ENCODE data around the gene PTCH1.

Gene PTCH1

DNA sequence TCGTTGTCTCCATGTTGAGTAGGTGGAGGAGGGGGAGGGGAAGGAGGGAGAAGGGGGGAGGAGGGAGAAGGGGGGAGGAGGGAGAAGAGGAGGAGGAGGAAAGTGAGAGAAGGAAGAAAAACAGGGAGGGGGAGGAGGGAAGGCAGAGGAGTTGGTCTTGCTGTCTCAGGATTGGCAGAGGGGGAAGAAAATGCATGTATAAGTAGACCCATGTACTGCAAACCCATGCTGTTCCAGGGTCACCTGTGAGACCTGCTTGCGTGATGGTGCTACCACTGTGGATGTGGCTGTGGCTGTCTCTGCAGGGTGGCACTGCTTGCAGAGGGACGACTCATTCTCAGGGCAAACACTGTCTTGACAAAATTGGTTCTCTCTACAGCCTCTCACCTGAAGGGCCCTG, 76.3 kb downstream of the PTCH1 start:
- no peak for DNase-seq (ENCODE audit: low read depth in 2 of 2)

DNA sequence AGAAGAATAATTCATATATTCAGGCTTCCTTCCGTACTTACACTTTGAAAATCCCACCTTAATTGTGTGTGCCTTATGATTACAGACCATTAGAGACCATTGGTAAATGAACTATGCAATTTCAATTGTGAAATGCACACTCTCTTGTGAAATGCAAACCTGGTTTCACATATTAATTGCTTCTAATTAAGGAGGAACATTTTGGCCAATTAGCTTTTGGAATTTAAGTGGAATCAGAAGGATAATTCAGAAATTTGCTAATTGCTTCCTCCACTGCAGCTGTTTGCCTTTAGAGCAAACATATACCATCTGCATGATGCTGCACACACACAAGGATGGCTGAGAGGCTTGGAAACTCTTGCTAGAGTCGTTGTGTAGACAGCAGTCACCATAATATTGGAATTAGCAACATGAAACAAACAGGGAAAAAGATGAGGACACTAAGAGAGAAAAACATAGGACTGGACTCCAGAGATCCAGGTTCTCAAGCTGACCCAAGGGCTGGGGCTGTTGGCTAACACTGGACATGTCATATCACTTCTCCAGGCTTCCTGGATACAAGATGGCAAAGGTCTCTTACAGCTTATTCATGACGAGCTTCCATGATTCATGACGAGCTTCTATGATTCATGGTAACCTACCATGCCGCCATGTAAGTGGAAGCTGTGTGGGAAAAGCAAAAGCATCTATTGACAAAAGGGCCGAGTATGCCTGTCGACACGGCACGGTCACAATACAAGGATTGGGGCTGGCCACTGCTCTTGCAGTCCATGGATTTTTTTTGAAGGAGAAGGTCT, 78.0 kb downstream of the PTCH1 start:
- no peak for DNase-seq (ENCODE audit: low read depth in 2 of 2)

- DNase-seq (ENCODE audit: low read depth in 2 of 2), result no peak
Measured at GRCh38 chr9:95437559-95437958, 79.2 kb downstream of the PTCH1 start.

- no peak for DNase-seq (ENCODE audit: low read depth in 2 of 2)
Measured at GRCh38 chr9:95436416-95436815, 80.4 kb downstream of the PTCH1 start.

GRCh38 chr9:95435074-95435728, 81.6 kb downstream of the PTCH1 start:
- no peak for DNase-seq (ENCODE audit: low read depth in 2 of 2)

DNA sequence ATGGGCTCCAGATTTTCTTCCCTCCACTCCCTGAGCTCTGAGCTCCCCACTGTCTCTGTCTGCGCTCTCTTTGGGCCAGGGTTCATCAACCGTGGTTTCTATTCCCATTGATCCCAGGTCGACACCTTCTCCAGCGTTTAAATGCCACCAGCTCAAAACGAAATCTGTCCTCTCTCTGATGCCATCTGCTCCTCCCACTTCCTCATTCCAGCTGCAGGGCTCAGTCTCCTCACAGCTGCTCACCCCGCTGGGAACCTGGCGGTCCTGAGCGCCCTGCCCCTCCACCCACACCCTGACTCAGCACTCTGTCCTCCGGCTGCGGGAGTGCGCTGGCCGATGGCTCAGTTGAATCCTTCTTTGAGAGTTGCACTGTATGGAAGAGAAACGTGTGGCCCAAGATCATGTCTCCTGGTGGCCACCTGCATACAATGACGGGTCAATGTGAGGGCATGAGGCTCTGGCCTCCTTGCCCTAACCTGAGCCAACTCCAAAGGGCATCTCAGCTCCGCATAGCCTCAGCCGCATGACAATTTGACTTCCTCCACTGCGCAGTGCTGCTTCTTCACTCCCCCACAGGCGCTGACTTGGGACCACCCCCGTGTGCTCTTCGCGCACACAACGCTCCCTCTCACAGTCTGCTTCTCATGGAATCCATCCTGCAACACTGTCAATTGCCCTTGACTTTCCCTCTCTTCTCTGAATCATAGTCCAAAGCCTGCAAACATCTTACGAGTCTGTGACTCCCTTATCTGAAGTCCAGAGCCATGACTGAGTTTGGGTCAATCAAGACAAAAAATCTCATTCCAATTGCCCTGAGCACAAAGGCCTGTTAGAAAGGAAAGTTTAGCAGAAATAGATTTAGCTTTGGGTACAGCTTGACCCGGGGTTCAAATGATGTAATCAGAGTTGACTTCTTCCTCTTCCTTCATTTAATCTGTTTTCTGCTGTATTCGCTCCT, 82.4 kb downstream of the PTCH1 start:
- no peak for DNase-seq (ENCODE audit: low read depth in 2 of 2)

GRCh38 chr9:95433096-95433819, 83.5 kb downstream of the PTCH1 start:
- no peak for DNase-seq (ENCODE audit: low read depth in 2 of 2)

GRCh38 chr9:95431286-95431685, 85.5 kb downstream of the PTCH1 start:
- DNase-seq (ENCODE audit: low read depth in 2 of 2), result no peak

DNA sequence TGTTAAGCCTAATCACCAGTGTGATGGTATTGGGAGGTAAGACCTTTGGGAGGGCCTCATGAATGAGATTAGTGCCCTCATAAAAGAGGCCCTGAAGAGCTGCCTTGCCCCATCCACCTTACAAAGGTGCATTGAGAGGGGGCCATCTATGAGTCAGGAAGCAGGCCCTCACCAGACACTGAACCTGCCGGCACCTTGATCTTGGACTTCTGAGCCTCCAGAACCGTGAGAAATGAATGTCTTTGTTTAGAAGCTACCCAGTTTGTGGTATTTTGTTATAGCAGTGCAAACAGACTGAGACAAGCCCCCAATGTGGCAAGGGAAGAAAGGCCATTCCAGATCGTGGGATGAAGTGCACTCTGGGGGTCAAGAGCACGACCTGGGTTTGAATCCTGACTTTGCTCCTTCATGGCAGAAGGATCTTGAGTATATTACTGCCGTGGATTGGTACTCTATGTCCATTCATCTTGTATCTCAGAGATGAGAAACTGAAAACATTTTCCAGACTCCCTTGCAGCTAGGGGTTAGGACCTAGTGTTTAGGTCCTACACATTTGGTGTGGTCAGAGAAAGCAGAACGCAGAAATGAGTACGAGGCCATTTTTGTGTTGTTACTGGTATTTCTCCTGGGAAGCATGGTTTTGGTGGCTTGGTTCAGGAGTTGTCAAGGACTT, 86.7 kb downstream of the PTCH1 start:
- DNase-seq (ENCODE audit: low read depth in 2 of 2), result no peak

DNA sequence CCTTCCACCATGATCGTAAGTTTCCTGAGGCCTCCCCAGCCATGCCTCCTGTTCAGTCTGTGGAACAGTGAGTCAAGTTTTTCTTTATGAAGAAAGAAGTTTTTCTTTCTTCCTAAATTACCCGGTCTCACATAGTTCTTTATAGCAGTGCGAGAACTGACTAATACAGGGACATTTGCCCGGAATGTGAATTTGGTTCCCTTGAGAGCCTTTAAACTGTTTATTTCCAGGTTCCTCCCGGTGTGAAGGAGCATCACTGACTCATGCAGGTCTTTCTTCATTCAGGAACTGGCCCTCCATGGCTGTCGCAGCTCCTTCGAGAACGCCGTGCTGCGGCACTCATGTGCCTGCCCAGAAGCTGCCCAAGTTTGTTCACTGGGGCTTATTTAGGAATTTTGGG, 87.7 kb downstream of the PTCH1 start:
- DNase-seq (ENCODE audit: low read depth in 2 of 2), result no peak

DNA sequence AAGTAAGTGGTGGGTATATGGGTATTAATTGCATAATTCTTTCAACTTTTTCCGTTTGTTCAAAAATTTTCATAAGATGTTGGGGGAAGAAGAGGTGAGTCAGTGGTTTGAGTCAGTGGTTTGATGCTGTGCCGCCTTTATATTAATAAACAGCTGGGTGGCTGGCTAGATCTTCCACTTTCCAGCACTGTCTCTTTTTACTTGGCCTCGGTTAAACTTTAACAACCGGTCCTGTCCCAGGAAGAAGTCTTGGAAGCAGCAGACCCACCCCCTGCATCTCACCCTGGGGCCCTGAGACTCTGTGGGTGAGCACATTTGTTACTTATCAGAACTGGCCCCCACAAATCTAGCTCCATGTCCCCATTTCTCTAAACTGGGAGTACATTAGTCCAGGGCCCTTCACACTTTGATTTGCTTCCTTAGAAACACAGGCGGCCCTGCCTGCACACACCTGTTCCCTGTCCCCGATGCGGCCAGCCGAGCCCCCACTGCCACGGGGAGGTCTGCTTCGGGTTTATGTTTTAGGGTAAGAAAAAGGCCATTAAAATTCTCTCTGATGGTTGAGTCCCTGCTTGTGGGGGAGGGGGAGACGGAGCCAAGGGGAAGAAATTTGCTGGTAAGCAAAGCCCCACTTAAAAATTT, 90.7 kb downstream of the PTCH1 start:
- DNase-seq (ENCODE audit: low read depth in 2 of 2), result no peak

GRCh38 chr9:95422650-95423049, 94.1 kb downstream of the PTCH1 start:
- no peak for DNase-seq (ENCODE audit: low read depth in 2 of 2)

- DNase-seq (ENCODE audit: low read depth in 2 of 2), result no peak
Measured at GRCh38 chr9:95420518-95420917, 96.3 kb downstream of the PTCH1 start.

DNA sequence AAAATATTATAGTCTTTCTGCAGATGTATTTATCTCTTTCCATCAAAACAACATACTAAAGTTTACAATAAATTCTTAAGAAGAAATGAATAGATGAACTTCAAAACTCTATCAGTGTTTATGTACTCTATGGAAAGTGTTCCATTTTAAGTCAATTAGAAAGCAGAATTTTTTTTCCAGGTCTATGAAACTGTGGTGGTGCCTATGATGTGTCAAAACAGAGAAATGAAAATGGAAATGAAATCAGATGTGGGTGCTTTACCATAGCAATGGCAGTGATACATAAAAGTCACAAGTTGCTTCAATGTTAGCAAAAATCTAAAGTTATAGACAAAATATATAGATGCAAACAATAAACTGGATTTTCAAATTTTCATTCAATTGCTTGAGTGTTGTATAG, 97.3 kb downstream of the PTCH1 start:
- no peak for DNase-seq (ENCODE audit: low read depth in 2 of 2)

- DNase-seq (ENCODE audit: low read depth in 2 of 2), result no peak
Measured at GRCh38 chr9:95415158-95415557, 101.6 kb downstream of the PTCH1 start.

- DNase-seq (ENCODE audit: low read depth in 2 of 2), result no peak
Measured at GRCh38 chr9:95413793-95414192, 103.0 kb downstream of the PTCH1 start.

- DNase-seq (ENCODE audit: low read depth in 2 of 2), result no peak
Measured at GRCh38 chr9:95411054-95411892, 105.5 kb downstream of the PTCH1 start.

GRCh38 chr9:95409650-95410426, 106.9 kb downstream of the PTCH1 start:
- DNase-seq (ENCODE audit: low read depth in 2 of 2), result no peak

DNA sequence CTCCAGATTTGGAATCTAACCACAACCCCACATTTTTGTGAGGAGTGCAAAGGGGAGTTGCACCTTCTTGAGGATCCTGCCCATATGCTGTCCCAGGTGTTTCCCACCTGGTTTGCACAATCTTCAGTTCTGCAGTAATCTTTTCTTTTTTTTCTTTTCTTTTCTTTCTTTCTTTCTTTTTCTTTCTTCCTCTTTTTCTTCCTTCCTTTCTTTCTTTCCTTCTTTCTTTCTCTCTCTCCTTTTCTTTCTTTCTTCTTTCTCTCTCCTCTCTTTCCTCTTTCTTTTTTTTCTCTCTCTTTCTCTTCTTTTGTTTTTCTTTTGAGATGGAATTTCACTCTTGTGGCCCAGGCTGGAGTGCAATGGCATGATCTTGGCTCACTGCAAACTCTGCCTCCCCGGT, 109.2 kb downstream of the PTCH1 start:
- no peak for DNase-seq (ENCODE audit: low read depth in 2 of 2)

All from stimulated activated CD8-positive, alpha-beta memory T cell treated with anti-CD3 and anti-CD28 coated beads, Interleukin-7, amount 100 ng/mL, for 1 hour (primary cell).